ENCODE measurements around the gene GRIK3. TPM values are rescaled to one million over a fixed set of nuclear protein-coding genes. Genes with fewer than 3 reads are reported as not detected.
"Not testable (repeated sequence)": the region's sequence is repeated elsewhere in the genome, so short reads cannot be mapped to it uniquely, and the experiment has no call there.

GRIK3 gene
- total RNA-seq, 1 experiment from 2014 or later: not detected

GRCh38 chr1:36910886-36911540, 123.3 kb downstream of the GRIK3 start:
- no peak for DNase-seq (ENCODE audit: low read depth)

- DNase-seq (ENCODE audit: low read depth): no peak
These were observed 124.2 kb downstream of the GRIK3 start for GRCh38 chr1:36909946-36910725.

- not testable (repeated sequence) for DNase-seq (ENCODE audit: low read depth)
These were observed 125.0 kb downstream of the GRIK3 start for GRCh38 chr1:36909359-36909758.

- DNase-seq (ENCODE audit: low read depth): no peak
These were observed 126.2 kb downstream of the GRIK3 start for GRCh38 chr1:36908096-36908495.

- DNase-seq (ENCODE audit: low read depth): no peak
These were observed 127.8 kb downstream of the GRIK3 start for GRCh38 chr1:36906555-36906954.

- DNase-seq (ENCODE audit: low read depth): no peak
These were observed 128.4 kb downstream of the GRIK3 start for GRCh38 chr1:36905941-36906340.

- no peak for DNase-seq (ENCODE audit: low read depth)
These were observed 134.2 kb downstream of the GRIK3 start for GRCh38 chr1:36900128-36900527.

DNA sequence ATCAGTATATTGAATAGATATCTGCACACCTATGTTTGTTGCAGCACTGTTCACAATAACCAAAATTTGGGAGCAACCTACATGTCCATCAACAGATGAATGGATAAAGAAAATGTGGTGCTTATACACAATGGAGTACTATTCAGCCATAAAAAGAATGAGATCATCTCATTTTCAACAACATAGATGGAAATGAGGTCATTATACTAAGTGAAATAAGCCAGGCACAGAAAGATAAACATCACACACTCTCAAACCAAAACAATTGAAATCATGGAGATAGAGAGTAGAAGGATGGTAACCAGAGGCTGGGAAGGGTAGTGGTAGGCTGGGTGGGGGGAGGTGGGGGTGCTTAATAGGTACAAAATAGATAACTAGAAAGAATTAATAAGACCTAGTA, 136.5 kb downstream of the GRIK3 start:
- not testable (repeated sequence) for DNase-seq (ENCODE audit: low read depth)

GRCh38 chr1:36894824-36895223, 139.5 kb downstream of the GRIK3 start:
- no peak for DNase-seq (ENCODE audit: low read depth)

DNA sequence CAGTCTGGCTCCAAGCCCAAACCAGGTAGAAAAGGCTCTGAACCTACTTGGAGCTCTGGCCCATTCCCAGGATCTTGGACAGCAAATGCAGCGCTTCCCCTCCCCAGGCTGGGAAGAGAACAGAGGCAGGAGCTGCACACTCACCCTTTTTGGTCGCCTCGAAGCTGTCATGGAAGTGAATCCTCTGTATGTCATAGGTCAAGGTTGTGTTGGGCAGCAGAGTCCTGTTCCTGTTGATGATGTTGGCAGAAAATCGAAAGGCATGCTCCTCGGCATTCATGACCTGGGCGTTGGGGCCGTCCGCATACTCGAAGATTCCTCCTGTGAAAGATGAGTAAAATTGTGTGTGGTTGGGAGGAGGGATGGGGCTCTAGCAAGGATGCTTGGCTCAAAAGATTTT, 143.5 kb downstream of the GRIK3 start:
- no peak for DNase-seq (ENCODE audit: low read depth)

GRCh38 chr1:36889478-36890226, 144.7 kb downstream of the GRIK3 start:
- no peak for DNase-seq (ENCODE audit: low read depth)

DNA sequence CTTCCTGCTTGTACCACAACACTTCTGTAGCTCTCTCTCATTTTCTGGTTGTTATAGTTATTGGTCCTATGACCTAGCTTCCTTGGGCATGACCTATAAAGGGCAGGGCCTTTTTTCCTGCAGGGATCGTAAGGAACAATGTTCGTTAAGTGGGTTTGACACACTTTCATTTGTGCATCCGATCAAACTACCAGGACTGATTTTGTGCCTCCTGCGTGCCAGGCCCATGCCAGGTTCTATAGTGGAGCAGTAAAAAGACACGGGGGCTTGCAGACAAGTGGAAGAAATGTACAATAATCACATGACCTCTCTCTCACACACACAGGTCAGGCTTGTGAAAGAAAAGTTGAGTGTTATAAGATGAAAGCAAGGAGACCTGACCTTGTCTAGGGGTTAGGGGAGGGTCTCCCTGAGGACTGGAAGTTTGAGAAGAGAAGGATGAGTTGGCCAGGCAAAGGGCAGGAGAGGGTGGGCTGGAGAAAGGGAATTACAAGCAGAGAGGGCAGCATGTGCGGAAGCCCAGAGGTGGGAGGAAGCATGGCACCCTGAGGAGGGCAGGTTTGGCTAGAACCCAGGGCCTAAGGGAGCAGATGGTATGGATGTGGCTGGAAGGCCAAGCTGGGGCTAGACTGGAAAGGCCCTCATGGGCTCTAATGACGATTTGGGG, 145.4 kb downstream of the GRIK3 start:
- DNase-seq (ENCODE audit: low read depth): no peak

GRCh38 chr1:36885540-36886357, 148.6 kb downstream of the GRIK3 start:
- no peak for DNase-seq (ENCODE audit: low read depth)

- DNase-seq (ENCODE audit: low read depth): no peak
These were observed 149.5 kb downstream of the GRIK3 start for GRCh38 chr1:36884801-36885200.

- no peak for DNase-seq (ENCODE audit: low read depth)
These were observed 150.2 kb downstream of the GRIK3 start for GRCh38 chr1:36884029-36884701.

- no peak for DNase-seq (ENCODE audit: low read depth)
These were observed 150.9 kb downstream of the GRIK3 start for GRCh38 chr1:36883315-36883949.

GRCh38 chr1:36882536-36883285, 151.6 kb downstream of the GRIK3 start:
- no peak for DNase-seq (ENCODE audit: low read depth)

- no peak for DNase-seq (ENCODE audit: low read depth)
These were observed 152.8 kb downstream of the GRIK3 start for GRCh38 chr1:36881541-36881940.

GRCh38 chr1:36881068-36881405, 153.3 kb downstream of the GRIK3 start:
- no peak for DNase-seq (ENCODE audit: low read depth)
